H1 (cell line): ENCODE results near the gene FGFRL1. TPM values are rescaled to one million over a fixed set of nuclear protein-coding genes. Genes with fewer than 3 reads are reported as not detected.

Experiments
- CTCF ChIA-PET: fragments of 300-600 bp; sonication (Branson Sonifier 250); formaldehyde crosslinking; loops from one replicate; lab custom pipeline; 2021; ENCODE audit not compliant: partially characterized antibody; lab: Charles Lee
- POLR2A ChIA-PET: fragments of 300-600 bp; sonication (Branson Sonifier 250); formaldehyde crosslinking; loops from one replicate; lab custom pipeline; 2021; ENCODE audit warnings: inconsistent platforms; ENCODE audit not compliant: partially characterized antibody; lab: Charles Lee
- DNase-seq, 2 experiments: peaks; one replicate each; pipeline versions ENCODE4 v3.0.0 to v3.0.0-alpha.2; 2010 to 2022; ENCODE audit warnings: low spot score in 2 of 2, low read depth in 1 of 2, mixed read lengths in 1 of 2
- FAIRE-seq: peaks from 2 replicates; lab custom pipeline; 2011; peaks lifted over from hg19 to GRCh38; lab: Jason Lieb, UNC
- H2AFZ ChIP-seq: 2 replicates; pipeline ENCODE4 v1.8.1; 2012; ENCODE audit warnings: low read length, inconsistent platforms
- H2AK5ac ChIP-seq: 2 replicates; pipeline ENCODE4 v1.6.1; 2013; ENCODE audit warnings: low read depth, low read length
- H2BK120ac ChIP-seq: replicated peaks from 2 replicates; pipeline ENCODE3; 2013; ENCODE audit warnings: low read depth, low read length, inconsistent platforms
- H2BK12ac ChIP-seq: 2 replicates; pipeline ENCODE4 v1.6.1; 2013; ENCODE audit warnings: low read depth, low read length
- H2BK15ac ChIP-seq: 2 replicates; pipeline ENCODE4 v1.6.1; 2013; ENCODE audit warnings: low read length
- H2BK20ac ChIP-seq: 2 replicates; pipeline ENCODE4 v1.6.1; 2013; ENCODE audit warnings: low read length
- H2BK5ac ChIP-seq: 2 replicates; pipeline ENCODE4 v1.6.1; 2013; ENCODE audit warnings: low read depth, low read length
- H3K14ac ChIP-seq: 2 replicates; pipeline ENCODE4 v1.6.1; 2013; ENCODE audit warnings: inconsistent platforms; ENCODE audit not compliant: insufficient read length
- H3K18ac ChIP-seq: 2 replicates; pipeline ENCODE4 v1.6.1; 2013; ENCODE audit warnings: low read length; ENCODE audit errors: extremely low read depth
- H3K23ac ChIP-seq: 2 replicates; pipeline ENCODE4 v1.6.1; 2013; ENCODE audit warnings: inconsistent platforms; ENCODE audit not compliant: insufficient read length
- H3K23me2 ChIP-seq: 2 replicates; pipeline ENCODE4 v1.6.1; 2013; ENCODE audit warnings: low read depth, low read length
- H3K27ac ChIP-seq: 2 replicates; pipeline ENCODE4 v1.6.1; 2011; ENCODE audit warnings: low read depth, low read length, inconsistent platforms
- H3K27me3 ChIP-seq, 4 experiments: replicated peaks in 1 of 4; 1 replicate in 1 of 4; 2 replicates in 3 of 4; pipeline versions ENCODE4 v1.6.1 to v1.8.1; 2011 to 2013; ENCODE audit warnings: low read length in 3 of 4, mild to moderate bottlenecking in 3 of 4, inconsistent platforms in 2 of 4, mixed read lengths in 2 of 4, moderate library complexity in 1 of 4; ENCODE audit not compliant: control insufficient read depth in 3 of 4, insufficient read depth in 3 of 4; ENCODE audit errors: extremely low read depth in 1 of 4
- H3K36me3 ChIP-seq, 4 experiments: 2 replicates each; pipeline versions ENCODE4 v1.6.1 to v1.8.1; 2011 to 2013; ENCODE audit warnings: mild to moderate bottlenecking in 4 of 4, low read length in 3 of 4, moderate library complexity in 2 of 4, control low read depth in 1 of 4, inconsistent platforms in 1 of 4; ENCODE audit not compliant: insufficient read depth in 4 of 4, control insufficient read depth in 2 of 4
- H3K4ac ChIP-seq: replicated peaks from 2 replicates; pipeline ENCODE3; 2013; ENCODE audit warnings: low read length, low read depth, mixed read lengths, inconsistent platforms; ENCODE audit not compliant: insufficient read length
- H3K4me1 ChIP-seq, 4 experiments: replicated peaks in 1 of 4; 1 replicate in 1 of 4; 2 replicates in 3 of 4; pipeline versions ENCODE4 v1.6.1 to v1.8.1; 2011 to 2013; ENCODE audit warnings: low read length in 3 of 4, inconsistent platforms in 2 of 4, mixed read lengths in 1 of 4; ENCODE audit not compliant: insufficient read depth in 4 of 4, control insufficient read depth in 3 of 4
- H3K4me2 ChIP-seq, 2 experiments: 2 replicates each; pipeline versions ENCODE4 v1.6.1 to v1.8.1; 2011 to 2013; ENCODE audit warnings: low read depth in 2 of 2, low read length in 2 of 2, control low read depth in 1 of 2, inconsistent platforms in 1 of 2, mild to moderate bottlenecking in 1 of 2; ENCODE audit not compliant: insufficient read depth in 1 of 2
- H3K4me3 ChIP-seq, 4 experiments: fragments of 200-600, 300-600 bp in 1 of 4; sonication (generic), shearing (Covaris generic), sonication (Bioruptor Twin) in 1 of 4; 2 replicates each; pipeline versions ENCODE4 v1.5.1 to v1.8.1; 2011 to 2016; ENCODE audit warnings: low read length in 4 of 4, low read depth in 3 of 4, control low read depth in 2 of 4, inconsistent platforms in 2 of 4, mild to moderate bottlenecking in 2 of 4, mixed read lengths in 1 of 4, moderate library complexity in 1 of 4; ENCODE audit not compliant: insufficient read depth in 2 of 4; ENCODE audit errors: extremely low read depth in 1 of 4
- H3K56ac ChIP-seq: replicated peaks from 2 replicates; pipeline ENCODE3; 2013; ENCODE audit warnings: low read depth, mild to moderate bottlenecking, mixed read lengths, low read length, inconsistent platforms; ENCODE audit not compliant: insufficient read length
- H3K79me1 ChIP-seq: 2 replicates; pipeline ENCODE4 v1.6.1; 2013; ENCODE audit warnings: low read depth, low read length, control low read depth
- H3K79me2 ChIP-seq, 2 experiments: 2 replicates each; pipeline versions ENCODE4 v1.6.1 to v1.8.1; 2012 to 2013; ENCODE audit warnings: low read length in 2 of 2, mild to moderate bottlenecking in 2 of 2, inconsistent platforms in 1 of 2; ENCODE audit not compliant: insufficient read depth in 2 of 2, control insufficient read depth in 1 of 2
- H3K9ac ChIP-seq, 4 experiments: replicated peaks in 1 of 4; 1 replicate in 1 of 4; 2 replicates in 3 of 4; pipeline versions ENCODE4 v1.6.1 to v1.8.1; 2011 to 2013; ENCODE audit warnings: low read depth in 3 of 4, low read length in 3 of 4, control low read depth in 2 of 4, mild to moderate bottlenecking in 2 of 4, moderate library complexity in 2 of 4, inconsistent platforms in 1 of 4; ENCODE audit errors: extremely low read depth in 1 of 4
- H3K9me3 ChIP-seq, 2 experiments: 2 replicates each; pipeline versions ENCODE4 v1.6.1 to v1.8.1; 2012 to 2013; ENCODE audit warnings: mild to moderate bottlenecking in 2 of 2, moderate library complexity in 2 of 2, control low read depth in 1 of 2, inconsistent platforms in 1 of 2, low read depth in 1 of 2, low read length in 1 of 2, mixed read lengths in 1 of 2; ENCODE audit not compliant: insufficient read depth in 2 of 2
- H4K20me1 ChIP-seq, 2 experiments: replicated peaks in 1 of 2; 2 replicates each; pipeline versions ENCODE3 to v1.8.1; 2011 to 2013; ENCODE audit warnings: inconsistent platforms in 2 of 2, low read length in 2 of 2, mild to moderate bottlenecking in 1 of 2; ENCODE audit not compliant: insufficient read depth in 2 of 2, control insufficient read depth in 1 of 2
- H4K5ac ChIP-seq: 2 replicates; pipeline ENCODE4 v1.6.1; 2013; ENCODE audit warnings: low read length, low read depth, mixed read lengths, inconsistent platforms; ENCODE audit not compliant: insufficient read length
- H4K8ac ChIP-seq: 2 replicates; pipeline ENCODE4 v1.8.0; 2013; ENCODE audit warnings: mild to moderate bottlenecking, moderate library complexity, low read length, inconsistent platforms; ENCODE audit not compliant: insufficient read depth; ENCODE audit errors: extremely low read depth
- H4K91ac ChIP-seq: replicated peaks from 2 replicates; pipeline ENCODE3; 2013; ENCODE audit warnings: low read length, mixed read lengths, inconsistent platforms; ENCODE audit not compliant: insufficient read length
- CHD1 ChIP-seq: IDR thresholded peaks from 2 replicates; pipeline ENCODE4 v1.6.1; 2012; ENCODE audit warnings: low read depth, low read length, improper control_type of control experiment
- EP300 ChIP-seq, 2 experiments: IDR thresholded peaks; 1 replicate in 1 of 2; 2 replicates in 1 of 2; pipeline ENCODE4 v1.6.1; 2011 to 2012; ENCODE audit warnings: low read depth in 2 of 2, low read length in 2 of 2, mild to moderate bottlenecking in 2 of 2, borderline replicate concordance in 1 of 2, inconsistent platforms in 1 of 2, moderate library complexity in 1 of 2
- GTF2F1 ChIP-seq: IDR thresholded peaks from 2 replicates; pipeline ENCODE4 v1.6.1; 2012; ENCODE audit warnings: low read depth, low read length, improper control_type of control experiment, borderline replicate concordance
- HDAC2 ChIP-seq, 2 experiments: fragments of 300-600 bp in 1 of 2; sonication (generic) in 1 of 2; IDR thresholded peaks; 2 replicates each; pipeline ENCODE4 v1.6.1; 2011 to 2012; ENCODE audit warnings: low read depth in 2 of 2, low read length in 2 of 2, mild to moderate bottlenecking in 2 of 2, moderate library complexity in 2 of 2, borderline replicate concordance in 1 of 2, inconsistent platforms in 1 of 2
- HDAC6 ChIP-seq: IDR thresholded peaks from one replicate; pipeline ENCODE4 v1.7.1; 2012; ENCODE audit warnings: low read depth, mild to moderate bottlenecking, inconsistent platforms, low read length, moderate library complexity
- KDM5A ChIP-seq: fragments of 200-600 bp; IDR thresholded peaks from 2 replicates; pipeline ENCODE4 v1.7.1; 2012; ENCODE audit warnings: mild to moderate bottlenecking, low read length, inconsistent platforms, mixed read lengths
- POU5F1 ChIP-seq: IDR thresholded peaks from 2 replicates; pipeline ENCODE4 v1.6.1; 2011; ENCODE audit warnings: low read depth, mild to moderate bottlenecking, low read length, moderate library complexity
- RNF2 ChIP-seq: fragments of 200-900, 300-1000 bp; sonication (generic); IDR thresholded peaks from 2 replicates; pipeline ENCODE4 v1.7.1; 2016; ENCODE audit warnings: borderline replicate concordance, low read depth, mild to moderate bottlenecking, antibody characterized with exemption, low read length; ENCODE audit not compliant: poor library complexity, severe bottlenecking; ENCODE audit errors: missing control alignments
- SP4 ChIP-seq: IDR thresholded peaks from 2 replicates; pipeline ENCODE4 v1.6.1; 2012; ENCODE audit warnings: low read length, inconsistent platforms
- TAF1 ChIP-seq: IDR thresholded peaks from 2 replicates; pipeline ENCODE4 v1.6.1; 2011; ENCODE audit warnings: mild to moderate bottlenecking, low read depth, low read length
- TBP ChIP-seq: IDR thresholded peaks from 2 replicates; pipeline ENCODE4 v1.6.1; 2011; ENCODE audit warnings: low read depth, low read length, improper control_type of control experiment
- WGBS, 2 experiments: shearing (Covaris generic) in 1 of 2; methylation state at CpG; one replicate each; pipeline versions ENCODE4 v1.1.6 to v1.1.7; 2013 to 2015; ENCODE audit warnings: low lambda C conversion rate in 2 of 2, mixed read lengths in 2 of 2, inconsistent platforms in 1 of 2, low coverage in 1 of 2, missing lambda C conversion rate in 1 of 2; ENCODE audit not compliant: insufficient replicate concordance in 2 of 2, insufficient coverage in 1 of 2, insufficient read length in 1 of 2; ENCODE audit errors: extremely low coverage in 1 of 2, missing lambda C conversion rate in 1 of 2; 5-methylcytosine and 5-hydroxymethylcytosine counted together
- polyA plus RNA-seq, 7 experiments: library from polyadenylated mRNA; depleted of rRNA in 3 of 7; stranded (reverse) in 5 of 7; unstranded in 2 of 7; fragments of >200 nt in 5 of 7; fragments of 200-250 nt in 2 of 7; gene quantifications; 1 replicate in 5 of 7; 2 replicates in 1 of 7; 4 replicates in 1 of 7; pipeline versions ENCODE4 v1.2.1 to v1.2.3, GENCODE V29; 2011 to 2013; ENCODE audit warnings: missing spikeins in 2 of 7, mixed read lengths in 2 of 7
- total RNA-seq: library from RNA; stranded (reverse); fragmentation: NEBNext Ultra II Directional; extraction: Animal tissue kit (Norgen Biotek cat#: 25700); gene quantifications from 2 replicates; pipeline ENCODE4 v1.2.1, GENCODE V29; 2021

The FGFRL1 gene
- total and polyA plus RNA-seq, 2 of the 8 experiments (the other 6 are each of a cell fraction or from before 2014, with no cell fraction given) = 18.9 to 34.6 TPM

- Histone ChIP-seq H4K5ac (no peak overlapping the region), H3K27me3 (peaks cover 8 to 11% (median 10%) of the 10 kb centered on the region in 4 experiments; a peak in 6 of 7 replicates), H4K91ac (no peak overlapping the region), H2BK15ac (no peak overlapping the region), H3K79me1 (no peaks in the 10 kb centered on the region), H2AK5ac (no peak overlapping the region), H2BK20ac (no peak overlapping the region), H3K9ac (no peak overlapping the region), H3K56ac (no peak overlapping the region), H2BK12ac (no peak overlapping the region), H2BK120ac (no peak overlapping the region), H3K4me2 (no peak overlapping the region), H3K23me2 (peaks cover 6% of the 10 kb centered on the region; the same call in 1 of the 2 replicates), H4K8ac (peak overlapping the region; percentile 92; the same call in 1 of the 2 replicates), H3K36me3 (no peaks in the 10 kb centered on the region), H3K4ac (no peak overlapping the region), H2AFZ (no peak overlapping the region), H3K79me2 (no peaks in the 10 kb centered on the region), H3K23ac (no peak overlapping the region), H3K4me3 (no peak overlapping the region), H2BK5ac (no peak overlapping the region), H3K18ac (no peak overlapping the region), H3K27ac (no peak overlapping the region), H3K14ac (no peak overlapping the region), H3K4me1 (peaks cover 0 to 4% (median 1%) of the 10 kb centered on the region in 4 experiments; a peak in 3 of 7 replicates), H3K9me3 (no peaks in the 10 kb centered on the region), H4K20me1 (peaks cover 0 to 10% of the 10 kb centered on the region in 2 experiments)
- DNase-seq (no peak), FAIRE-seq (no peak)
- WGBS, 2 experiments = 96% methylated on average over 34 of the region's 39 CpGs; no CpG with 5 or more reads in 1 of the 2 experiments
- ChIA-PET CTCF (interaction anchor here (0.6 to 1.7 kb wide), 6 partner anchors 18 to 273 kb away, joined by 3 to 4 read pairs (median 3); partner anchors contain the start of genes IDUA and SLC26A1), POLR2A (no interaction called here)
- no peak for TF ChIP-seq GTF2F1
- TF ChIP-seq KDM5A = no peak
- TF ChIP-seq TAF1 = no peak
- no peak for TF ChIP-seq POU5F1
- TF ChIP-seq EP300 (IDR thresholded peaks at IDR 0.05; ENCODE audit: borderline replicate concordance in 1 of 2, low read depth in 2 of 2, low read length in 2 of 2) = no peak
- TF ChIP-seq CHD1 = no peak
- no peak for TF ChIP-seq HDAC6
- TF ChIP-seq TBP = no peak
- no peak for TF ChIP-seq SP4
- no peak for TF ChIP-seq RNF2
- TF ChIP-seq HDAC2 (IDR thresholded peaks at IDR 0.05; ENCODE audit: borderline replicate concordance in 1 of 2, low read depth in 2 of 2, low read length in 2 of 2) = no peak
These were observed 47.9 kb upstream of the FGFRL1 start for GRCh38 chr4:963276-964225.
